GM18951 (cell line): ENCODE measurements around the gene PSTPIP2.

Source experiments
- POLR2A ChIP-seq: IDR thresholded peaks from 4 replicates; pipeline ENCODE4 v1.6.1; 2011; ENCODE audit warnings: mild to moderate bottlenecking; ENCODE audit not compliant: insufficient read length, insufficient read depth; ENCODE audit errors: extremely low read depth
- in situ Hi-C: fragments of 300-500 bp; cut with MboI; formaldehyde crosslinking; loops from one replicate; pipeline ENCODE4 v1.12.0; 2022; ENCODE audit warnings: low sequenced_read_pairs, mixed read lengths, inconsistent platforms; ENCODE audit not compliant: unreplicated experiment

PSTPIP2 gene

GRCh38 chr18:46080156-46080555, 8.1 kb upstream of the PSTPIP2 start:
- in situ Hi-C loops: no loop called here
- TF ChIP-seq POLR2A: no peak

- TF ChIP-seq POLR2A: no peak
These were observed 7.3 kb upstream of the PSTPIP2 start for GRCh38 chr18:46079336-46079735.

GRCh38 chr18:46073474-46074331, 1.6 kb upstream of the PSTPIP2 start:
- no peak for TF ChIP-seq POLR2A
- in situ Hi-C loops: loop anchor here (25.0 kb wide), 1 partner anchor 411 kb away; no protein-coding TSS in a partner anchor

More at GRCh38 chr18:46079336-46079735, 7.3 kb upstream of the PSTPIP2 start:
- in situ Hi-C loops: no loop called here

- in situ Hi-C loops: loop anchor here (25.0 kb wide), 1 partner anchor 411 kb away; no protein-coding TSS in a partner anchor
- no peak for TF ChIP-seq POLR2A
These were observed 899 bp upstream of the PSTPIP2 start for GRCh38 chr18:46072959-46073358.

GRCh38 chr18:46072376-46072867, 362 bp upstream of the PSTPIP2 start:
- in situ Hi-C loops: loop anchor here (25.0 kb wide), 1 partner anchor 410 kb away; no protein-coding TSS in a partner anchor
- no peak for TF ChIP-seq POLR2A

GRCh38 chr18:46070815-46071652, 1.0 kb downstream of the PSTPIP2 start:
- in situ Hi-C loops: loop anchor here (25.0 kb wide), 1 partner anchor 409 kb away; no protein-coding TSS in a partner anchor

GRCh38 chr18:46070232-46070631, 1.8 kb downstream of the PSTPIP2 start:
- TF ChIP-seq POLR2A: no peak
- in situ Hi-C loops: loop anchor here (25.0 kb wide), 1 partner anchor 408 kb away; no protein-coding TSS in a partner anchor

More at GRCh38 chr18:46070815-46071652, 1.0 kb downstream of the PSTPIP2 start:
- no peak for TF ChIP-seq POLR2A

- in situ Hi-C loops: loop anchor here (25.0 kb wide), 1 partner anchor 407 kb away; no protein-coding TSS in a partner anchor
- no peak for TF ChIP-seq POLR2A
These were observed 2.5 kb downstream of the PSTPIP2 start for GRCh38 chr18:46069524-46069923.

- in situ Hi-C loops: loop anchor here (25.0 kb wide), 1 partner anchor 406 kb away; no protein-coding TSS in a partner anchor
- TF ChIP-seq POLR2A: no peak
These were observed 3.3 kb downstream of the PSTPIP2 start for GRCh38 chr18:46068763-46069162.

GRCh38 chr18:46067438-46068007, 4.5 kb downstream of the PSTPIP2 start:
- TF ChIP-seq POLR2A: no peak
- in situ Hi-C loops: loop anchor here (25.0 kb wide), 1 partner anchor 405 kb away; no protein-coding TSS in a partner anchor

GRCh38 chr18:46062781-46063180, 9.3 kb downstream of the PSTPIP2 start:
- in situ Hi-C loops: loop anchor here (25.0 kb wide), 1 partner anchor 400 kb away; no protein-coding TSS in a partner anchor

GRCh38 chr18:46061796-46062195, 10.3 kb downstream of the PSTPIP2 start:
- no peak for TF ChIP-seq POLR2A
- in situ Hi-C loops: loop anchor here (25.0 kb wide), 1 partner anchor 399 kb away; no protein-coding TSS in a partner anchor

More at GRCh38 chr18:46062781-46063180, 9.3 kb downstream of the PSTPIP2 start:
- TF ChIP-seq POLR2A: no peak
